NCI-H1092 treated with DMSO at 0.1 percent for 48 hours (cell line): ENCODE data around the gene RPUSD2.
"Not testable (repeated sequence)": the region's sequence is repeated elsewhere in the genome, so short reads cannot be mapped to it uniquely, and the experiment has no call there.

Source experiments
- DNase-seq: peaks from one replicate; lab custom pipeline; 2025; lab: John Stamatoyannopoulos, UW

RPUSD2 gene

DNA sequence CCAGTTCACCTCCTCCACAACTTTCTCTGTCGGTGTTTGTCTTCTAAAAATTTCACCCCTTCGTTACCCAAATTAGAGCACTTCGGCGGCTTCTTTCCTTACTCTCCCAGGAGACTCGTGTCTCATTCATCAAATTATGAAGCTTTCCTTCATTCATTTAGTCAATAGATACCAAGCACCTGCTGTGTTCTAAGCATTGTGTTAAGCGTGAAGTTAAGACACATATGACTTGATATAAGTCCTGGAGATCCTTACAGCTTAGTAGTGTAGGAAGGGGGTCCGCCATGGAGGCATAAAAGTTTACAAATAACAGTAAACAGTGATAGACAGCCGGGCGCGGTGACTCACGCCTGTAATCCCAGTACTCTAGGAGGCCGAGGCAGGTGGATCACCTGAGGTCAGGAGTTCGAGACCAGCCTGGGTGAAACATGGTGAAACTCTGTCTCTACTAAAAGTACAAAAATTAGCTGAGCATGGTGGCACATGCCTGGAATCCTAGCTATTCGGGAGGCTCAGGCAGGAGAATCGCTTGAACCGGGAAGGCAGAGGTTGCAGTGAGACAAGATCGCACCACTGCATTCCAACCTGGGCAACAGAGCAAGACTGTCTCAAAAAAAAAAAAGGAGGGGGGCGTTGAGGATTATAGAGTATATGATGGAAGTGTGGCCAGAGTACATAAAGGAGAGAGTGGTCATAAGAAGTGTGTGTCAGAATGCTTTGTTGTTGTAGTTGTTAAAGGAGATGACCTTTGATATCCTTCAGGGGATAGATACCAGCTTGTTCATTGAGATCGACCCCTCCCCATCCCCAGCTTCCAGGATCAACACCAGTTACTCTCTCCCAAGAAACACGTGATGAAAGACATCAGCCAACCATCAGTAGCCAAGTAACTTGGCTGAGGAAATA lies 3.5 kb upstream of the RPUSD2 start:
- DNase-seq: no peak

GRCh38 chr15:40567111-40567510 lies 2.0 kb upstream of the RPUSD2 start:
- no peak for DNase-seq

- DNase-seq: no peak
Measured at GRCh38 chr15:40575113-40575512, 6.0 kb downstream of the RPUSD2 start.

DNA sequence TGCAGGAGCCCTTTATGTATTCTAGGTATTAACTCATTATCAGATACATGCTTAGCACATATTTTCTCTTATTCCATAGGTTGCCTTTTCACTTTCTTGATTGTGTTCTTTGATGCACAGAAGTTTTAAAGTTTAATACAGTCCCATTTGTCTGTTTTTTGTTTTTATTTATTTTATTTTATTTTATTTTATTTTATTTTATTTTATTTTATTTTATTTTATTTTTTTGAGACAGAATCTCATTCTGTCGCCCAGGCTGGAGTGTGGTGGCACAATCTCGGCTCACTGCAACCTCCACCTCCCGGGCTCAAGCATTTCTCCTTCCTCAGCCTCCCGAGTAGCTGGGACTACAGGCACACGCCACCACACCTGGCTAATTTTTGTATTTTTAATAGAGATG lies 7.8 kb downstream of the RPUSD2 start:
- not testable (repeated sequence) for DNase-seq

GRCh38 chr15:40578892-40579291 lies 9.8 kb downstream of the RPUSD2 start:
- DNase-seq: no peak

DNA sequence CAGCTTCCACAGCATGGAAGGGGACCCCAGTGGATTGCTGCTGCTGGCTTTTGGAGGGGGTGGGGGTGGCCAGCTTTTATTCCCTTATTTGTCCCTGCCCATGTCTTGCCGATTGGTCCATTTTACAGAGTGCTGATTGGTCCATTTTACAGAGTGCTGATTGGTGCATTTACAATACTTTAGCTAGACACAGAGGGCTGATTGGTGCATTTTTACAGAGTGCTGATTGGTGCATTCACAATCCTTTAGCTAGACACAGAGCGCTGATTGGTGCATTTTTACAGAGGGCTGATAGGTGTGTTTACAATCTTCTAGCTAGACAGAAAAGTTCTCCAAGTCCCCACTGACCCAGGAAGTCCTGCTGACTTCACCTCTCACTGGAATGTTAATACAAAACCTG lies 12.7 kb downstream of the RPUSD2 start:
- DNase-seq: not testable (repeated sequence)

DNA sequence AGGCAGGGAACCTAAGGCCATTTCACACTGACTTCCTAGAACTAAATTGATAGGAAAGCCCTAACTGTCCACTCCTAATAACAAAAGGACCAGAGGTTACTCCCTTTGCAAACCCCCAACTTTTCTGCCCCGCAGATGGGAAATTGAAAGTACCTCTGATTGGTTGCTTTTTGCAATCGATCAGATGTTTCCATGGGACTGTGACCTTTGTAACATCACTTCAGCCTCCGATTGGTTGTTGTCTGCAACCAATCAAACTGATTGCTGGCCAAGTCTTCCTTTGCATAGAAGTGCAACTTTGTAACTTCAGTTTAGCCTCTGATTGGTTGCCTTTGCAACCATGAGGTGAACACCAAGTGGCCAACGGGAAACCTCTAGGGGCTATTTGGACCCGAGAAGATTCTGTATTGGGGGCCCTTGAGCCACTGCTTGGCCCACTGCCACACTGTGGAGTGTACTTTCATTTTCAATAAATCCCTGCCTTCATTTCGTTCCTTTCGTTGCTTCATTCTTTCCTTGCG lies 13.7 kb downstream of the RPUSD2 start:
- DNase-seq: peak; percentile 1

GRCh38 chr15:40584191-40584590 lies 15.1 kb downstream of the RPUSD2 start:
- no peak for DNase-seq

DNA sequence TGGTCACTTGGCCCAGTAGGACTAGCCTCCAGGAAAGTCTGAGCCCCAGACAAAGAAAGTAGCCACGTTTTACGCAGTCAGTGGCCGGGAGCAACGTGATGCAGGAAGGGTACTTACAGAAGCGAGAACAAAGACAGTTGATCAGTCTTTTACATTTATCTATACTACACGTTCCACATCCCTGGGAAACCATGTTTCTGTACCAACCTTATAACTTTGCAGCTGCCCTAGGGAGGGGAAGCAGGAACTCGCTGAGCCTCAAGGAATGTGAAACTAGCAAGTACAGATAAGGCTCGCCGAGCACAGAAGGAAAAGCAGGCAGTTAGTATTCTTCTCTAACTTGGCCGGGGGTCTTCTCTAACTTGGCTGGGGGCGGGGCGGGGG lies 21.6 kb downstream of the RPUSD2 start:
- no peak for DNase-seq

GRCh38 chr15:40591389-40591788 lies 22.3 kb downstream of the RPUSD2 start:
- DNase-seq: no peak

GRCh38 chr15:40593165-40593564 lies 24.1 kb downstream of the RPUSD2 start:
- no peak for DNase-seq

GRCh38 chr15:40593588-40594428 lies 24.7 kb downstream of the RPUSD2 start, which contains the start of gene KNL1:
TSS of gene KNL1 (plus strand) at chr15:40594249. CDS start at chr15:40602932, 8,683 bp downstream.
- DNase-seq: peak; percentile 96

DNA sequence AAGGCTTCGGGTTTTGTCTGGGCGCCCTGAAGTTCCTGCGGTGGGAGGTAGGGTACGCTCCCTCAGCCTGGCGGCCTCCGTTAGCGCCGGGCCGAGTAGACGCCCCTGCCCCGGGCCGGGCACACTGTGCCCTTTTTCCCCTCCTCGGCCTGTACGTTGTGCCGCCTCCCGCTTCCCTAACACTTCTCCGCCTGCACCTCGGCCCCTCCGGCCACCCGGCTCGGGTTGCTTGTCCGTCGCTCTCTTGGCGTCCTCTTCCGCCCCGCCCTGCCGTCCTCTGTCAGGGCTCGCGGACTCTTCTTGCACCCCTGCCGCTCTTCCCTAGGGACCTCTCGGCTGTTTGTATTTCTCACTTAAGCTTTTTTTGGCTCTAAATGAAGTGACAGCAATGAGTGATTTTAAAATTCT lies 25.3 kb downstream of the RPUSD2 start:
- DNase-seq: peak; percentile 69

- no peak for DNase-seq
Measured at GRCh38 chr15:40595219-40595618, 26.1 kb downstream of the RPUSD2 start.

DNA sequence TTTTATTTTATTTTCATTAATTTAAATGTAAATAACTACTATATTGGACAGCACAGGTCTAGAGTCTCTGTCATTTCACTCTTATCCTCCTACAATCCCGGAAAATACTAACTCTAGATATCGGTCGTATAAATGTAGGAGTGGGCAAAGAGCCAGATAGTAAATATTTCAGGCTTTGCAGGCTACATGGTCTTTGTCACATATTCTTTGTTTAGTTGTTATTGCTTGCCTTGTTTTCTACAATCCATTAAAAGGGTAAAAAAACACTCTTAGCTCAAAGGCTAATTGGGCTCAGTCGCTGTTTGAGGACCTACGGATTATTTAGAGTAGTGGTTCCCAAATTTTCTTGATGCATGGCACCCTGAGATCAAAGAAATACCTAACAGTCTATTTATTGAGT lies 26.7 kb downstream of the RPUSD2 start:
- peak; percentile 28 for DNase-seq

- DNase-seq: no peak
Measured at GRCh38 chr15:40597024-40597423, 27.9 kb downstream of the RPUSD2 start.

DNA sequence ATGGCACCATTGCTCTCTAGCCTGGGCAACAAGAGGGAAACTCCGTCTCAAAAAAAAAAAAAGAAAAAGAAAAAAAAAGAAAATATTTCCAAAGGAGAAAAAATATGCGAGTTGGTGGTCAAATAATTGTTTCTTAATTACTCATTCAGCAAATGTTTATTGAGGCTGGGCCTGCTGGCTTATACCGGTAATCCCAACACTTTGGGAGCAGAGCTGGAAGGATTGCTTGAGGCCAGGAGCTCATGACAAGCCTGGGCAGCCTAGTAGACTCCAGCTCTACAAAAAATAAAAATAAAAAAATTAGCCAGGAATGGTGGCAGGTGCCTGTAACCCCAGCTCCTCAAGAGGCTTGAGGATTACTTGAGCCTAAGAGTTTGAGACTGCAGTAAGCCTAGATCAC lies 29.0 kb downstream of the RPUSD2 start:
- no peak for DNase-seq

GRCh38 chr15:40598672-40599071 lies 29.6 kb downstream of the RPUSD2 start:
- DNase-seq: no peak

DNA sequence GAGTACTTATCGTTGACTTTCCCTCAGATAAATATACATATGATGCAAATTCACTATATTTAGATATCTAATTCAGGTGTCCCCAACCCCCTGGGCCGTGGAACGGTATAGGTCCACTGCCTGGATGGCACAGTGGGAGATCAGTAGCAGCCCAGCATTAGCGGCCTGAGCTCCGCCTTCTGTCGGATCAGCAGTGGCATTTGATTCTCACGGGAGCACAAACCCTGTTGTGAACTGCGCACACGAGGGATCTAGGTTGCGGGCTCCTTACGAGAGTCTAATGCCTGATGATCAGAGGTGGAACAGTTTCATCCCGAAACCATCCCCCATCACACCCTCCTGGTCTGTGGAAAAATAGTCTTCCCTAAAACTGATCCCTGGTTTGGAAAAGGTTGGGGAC lies 31.9 kb downstream of the RPUSD2 start:
- DNase-seq: no peak

GRCh38 chr15:40603935-40604334 lies 34.8 kb downstream of the RPUSD2 start:
- DNase-seq: no peak

DNA sequence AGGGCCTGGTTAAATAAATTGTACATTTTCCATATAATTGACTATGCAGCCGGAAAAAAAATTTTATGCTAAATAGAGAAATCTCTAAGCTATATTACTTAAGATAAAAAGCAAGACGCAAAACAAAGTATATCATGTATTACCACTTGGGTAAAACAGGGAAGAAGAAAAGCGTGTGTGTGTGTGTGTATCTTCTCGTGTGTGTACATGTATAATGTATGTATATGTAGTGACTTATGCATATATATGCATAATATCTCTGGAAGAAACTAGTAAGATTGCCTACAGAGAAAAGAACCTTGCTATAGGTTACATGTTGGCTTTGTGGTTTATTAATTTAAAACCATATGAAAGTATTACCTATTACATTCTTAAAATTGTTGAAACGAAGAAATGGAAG lies 44.0 kb downstream of the RPUSD2 start:
- DNase-seq: no peak

DNA sequence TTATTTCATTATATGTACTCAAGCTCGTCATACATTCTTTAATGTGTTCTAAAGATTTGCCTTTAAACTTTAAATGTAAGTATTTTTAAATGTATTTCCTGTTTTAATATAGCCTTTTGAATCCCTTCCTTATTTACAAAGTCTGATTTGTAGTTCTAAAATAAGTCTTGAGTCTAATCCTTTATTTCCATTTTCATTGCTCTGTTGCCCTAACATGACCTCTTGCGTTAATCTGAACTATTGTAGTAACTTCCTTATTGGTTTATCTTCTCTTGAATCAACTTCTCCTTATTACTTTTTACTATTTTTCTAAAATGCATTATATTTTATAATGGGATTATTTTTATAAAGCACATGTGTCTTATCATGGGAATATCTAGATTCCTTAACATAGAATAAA lies 48.9 kb downstream of the RPUSD2 start:
- no peak for DNase-seq

GRCh38 chr15:40618906-40619305 lies 49.8 kb downstream of the RPUSD2 start:
- DNase-seq: no peak
